GM19351 (cell line): ENCODE measurements around the gene FDPS.
"Not testable (repeated sequence)": the region's sequence is repeated elsewhere in the genome, so short reads cannot be mapped to it uniquely, and the experiment has no call there.

ENCODE experiments used
- ATAC-seq: cut with Tn5 transposase; IDR thresholded peaks from one replicate; pipeline ENCODE4 v1.9.1; 2021; ENCODE audit warnings: mild to moderate bottlenecking, moderate library complexity; ENCODE audit not compliant: unreplicated experiment

The FDPS gene

DNA sequence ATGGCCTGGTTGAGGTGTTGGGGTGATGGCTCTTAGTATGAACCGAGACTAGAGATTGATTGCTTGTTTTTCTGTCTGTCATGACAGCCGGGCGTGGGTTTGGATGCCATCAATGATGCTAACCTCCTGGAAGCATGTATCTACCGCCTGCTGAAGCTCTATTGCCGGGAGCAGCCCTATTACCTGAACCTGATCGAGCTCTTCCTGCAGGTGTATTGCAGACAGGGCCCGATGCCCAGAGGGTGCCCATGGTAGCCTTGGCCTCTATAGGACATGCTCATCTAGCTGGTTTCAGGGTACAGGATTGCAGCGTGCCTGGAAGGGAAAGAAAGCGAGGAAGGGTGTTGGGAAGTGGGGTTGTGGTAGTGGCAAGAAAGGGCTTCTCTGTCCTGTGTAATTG lies 9.4 kb downstream of the FDPS start:
- ATAC-seq, result no peak

DNA sequence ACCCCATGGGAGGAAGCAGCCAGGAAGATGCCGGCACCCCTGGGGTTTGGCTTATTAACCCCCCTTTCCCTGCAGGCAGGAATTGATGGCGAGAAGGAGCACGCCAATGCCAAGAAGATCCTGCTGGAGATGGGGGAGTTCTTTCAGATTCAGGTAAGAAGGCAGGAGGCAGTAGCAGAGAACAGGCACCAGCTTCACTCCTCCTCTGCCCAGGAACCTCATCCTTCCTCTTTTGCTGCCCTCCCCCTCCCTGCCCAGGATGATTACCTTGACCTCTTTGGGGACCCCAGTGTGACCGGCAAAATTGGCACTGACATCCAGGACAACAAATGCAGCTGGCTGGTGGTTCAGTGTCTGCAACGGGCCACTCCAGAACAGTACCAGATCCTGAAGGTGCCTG lies 10.9 kb downstream of the FDPS start:
- ATAC-seq, result no peak

DNA sequence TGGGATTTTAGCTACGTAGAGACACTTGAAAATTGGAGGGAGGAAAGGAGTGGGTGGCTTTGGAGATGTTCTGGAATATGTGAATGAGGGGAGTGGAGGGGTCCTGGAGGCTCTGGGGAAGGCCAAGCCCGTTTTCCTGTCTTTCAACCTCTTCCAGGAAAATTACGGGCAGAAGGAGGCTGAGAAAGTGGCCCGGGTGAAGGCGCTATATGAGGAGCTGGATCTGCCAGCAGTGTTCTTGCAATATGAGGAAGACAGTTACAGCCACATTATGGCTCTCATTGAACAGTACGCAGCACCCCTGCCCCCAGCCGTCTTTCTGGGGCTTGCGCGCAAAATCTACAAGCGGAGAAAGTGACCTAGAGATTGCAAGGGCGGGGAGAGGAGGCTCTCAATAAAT lies 11.6 kb downstream of the FDPS start:
- ATAC-seq, result no peak

DNA sequence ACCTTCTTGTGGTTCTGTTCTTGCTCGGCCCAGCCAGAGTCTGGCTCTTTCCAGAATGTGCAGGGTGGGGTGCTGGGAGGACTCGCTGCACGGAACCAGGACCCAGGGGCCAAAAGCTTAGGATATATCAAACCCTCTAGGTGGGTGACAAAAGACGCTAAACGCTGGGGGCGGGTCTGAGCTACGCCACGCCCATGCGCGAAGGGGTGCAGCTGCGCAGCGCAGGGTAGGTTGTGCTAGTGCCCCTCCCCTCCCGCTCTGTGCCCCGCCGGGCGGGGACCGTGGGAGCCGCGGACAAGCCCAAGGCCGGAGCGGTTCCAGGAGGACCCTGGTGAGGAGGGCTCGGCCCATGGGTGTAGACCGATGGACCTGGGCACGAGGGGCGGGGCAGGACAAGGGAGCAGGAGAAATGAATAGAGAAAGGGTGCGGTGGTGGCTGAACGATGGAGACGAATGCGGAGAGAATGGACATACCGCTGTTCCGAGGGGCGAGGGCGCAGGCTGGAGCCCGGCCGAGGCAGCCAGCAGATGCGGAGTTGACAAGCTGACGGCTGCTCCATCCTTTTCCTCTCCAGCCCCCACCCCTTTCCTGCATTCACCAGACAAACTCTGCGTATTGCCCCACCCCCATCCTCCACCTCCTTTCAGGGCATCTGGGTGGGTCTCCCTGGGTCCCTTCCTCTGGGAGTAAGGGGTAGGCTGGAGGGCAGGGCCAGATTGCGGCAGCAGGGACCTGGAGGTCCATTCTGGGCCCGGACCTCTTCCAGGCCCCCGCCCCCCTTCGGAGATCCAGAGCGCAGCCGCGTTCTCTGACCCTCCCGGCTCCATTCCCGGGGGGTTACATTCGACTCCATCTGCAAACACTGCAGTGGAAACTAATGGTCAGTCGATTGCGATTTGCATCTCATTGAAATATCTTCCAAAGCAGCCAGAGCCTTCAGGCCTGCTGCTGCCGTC lies 12.3 kb downstream of the FDPS start, which contains the start of gene RUSC1:
RUSC1 (plus strand) TSS at position 234 of the 957 bp plus-strand sequence. CDS start 880 bp downstream, outside the sequence.
- no peak for ATAC-seq

DNA sequence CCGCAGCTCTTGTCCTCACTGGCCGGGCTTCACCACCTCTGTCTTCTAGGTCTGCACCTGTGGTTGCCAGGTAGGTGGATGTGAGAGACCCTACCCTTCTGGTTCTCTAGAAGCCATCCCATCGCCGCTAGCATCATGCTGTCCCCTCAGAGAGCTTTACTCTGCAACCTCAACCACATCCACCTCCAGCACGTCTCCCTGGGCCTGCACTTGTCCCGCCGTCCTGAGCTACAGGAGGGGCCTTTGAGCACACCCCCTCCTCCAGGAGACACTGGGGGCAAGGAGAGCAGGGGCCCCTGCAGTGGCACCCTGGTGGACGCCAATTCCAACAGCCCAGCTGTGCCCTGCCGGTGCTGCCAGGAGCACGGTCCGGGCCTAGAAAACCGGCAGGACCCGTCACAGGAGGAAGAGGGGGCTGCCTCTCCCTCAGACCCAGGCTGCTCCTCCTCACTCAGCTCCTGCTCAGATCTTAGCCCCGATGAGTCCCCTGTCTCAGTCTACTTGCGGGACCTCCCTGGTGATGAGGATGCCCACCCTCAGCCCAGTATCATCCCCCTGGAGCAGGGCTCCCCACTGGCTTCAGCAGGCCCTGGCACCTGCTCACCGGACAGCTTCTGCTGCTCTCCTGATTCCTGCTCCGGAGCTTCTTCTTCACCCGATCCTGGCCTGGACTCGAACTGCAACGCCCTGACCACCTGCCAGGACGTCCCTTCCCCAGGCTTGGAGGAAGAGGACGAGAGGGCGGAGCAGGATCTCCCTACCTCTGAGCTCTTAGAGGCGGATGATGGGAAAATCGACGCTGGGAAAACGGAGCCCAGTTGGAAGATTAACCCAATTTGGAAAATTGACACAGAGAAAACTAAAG lies 13.2 kb downstream of the FDPS start:
- no peak for ATAC-seq

DNA sequence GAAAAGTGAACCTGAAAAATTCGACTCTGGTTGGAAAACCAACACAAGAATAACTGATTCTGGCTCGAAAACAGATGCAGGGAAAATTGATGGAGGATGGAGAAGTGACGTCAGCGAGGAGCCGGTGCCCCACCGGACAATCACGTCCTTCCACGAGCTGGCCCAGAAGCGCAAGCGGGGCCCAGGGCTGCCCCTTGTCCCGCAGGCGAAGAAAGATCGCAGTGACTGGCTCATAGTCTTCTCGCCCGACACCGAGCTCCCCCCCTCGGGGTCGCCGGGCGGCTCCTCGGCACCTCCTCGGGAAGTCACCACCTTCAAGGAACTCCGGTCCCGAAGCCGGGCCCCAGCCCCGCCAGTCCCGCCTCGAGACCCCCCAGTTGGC lies 13.9 kb downstream of the FDPS start:
- ATAC-seq, result no peak

DNA sequence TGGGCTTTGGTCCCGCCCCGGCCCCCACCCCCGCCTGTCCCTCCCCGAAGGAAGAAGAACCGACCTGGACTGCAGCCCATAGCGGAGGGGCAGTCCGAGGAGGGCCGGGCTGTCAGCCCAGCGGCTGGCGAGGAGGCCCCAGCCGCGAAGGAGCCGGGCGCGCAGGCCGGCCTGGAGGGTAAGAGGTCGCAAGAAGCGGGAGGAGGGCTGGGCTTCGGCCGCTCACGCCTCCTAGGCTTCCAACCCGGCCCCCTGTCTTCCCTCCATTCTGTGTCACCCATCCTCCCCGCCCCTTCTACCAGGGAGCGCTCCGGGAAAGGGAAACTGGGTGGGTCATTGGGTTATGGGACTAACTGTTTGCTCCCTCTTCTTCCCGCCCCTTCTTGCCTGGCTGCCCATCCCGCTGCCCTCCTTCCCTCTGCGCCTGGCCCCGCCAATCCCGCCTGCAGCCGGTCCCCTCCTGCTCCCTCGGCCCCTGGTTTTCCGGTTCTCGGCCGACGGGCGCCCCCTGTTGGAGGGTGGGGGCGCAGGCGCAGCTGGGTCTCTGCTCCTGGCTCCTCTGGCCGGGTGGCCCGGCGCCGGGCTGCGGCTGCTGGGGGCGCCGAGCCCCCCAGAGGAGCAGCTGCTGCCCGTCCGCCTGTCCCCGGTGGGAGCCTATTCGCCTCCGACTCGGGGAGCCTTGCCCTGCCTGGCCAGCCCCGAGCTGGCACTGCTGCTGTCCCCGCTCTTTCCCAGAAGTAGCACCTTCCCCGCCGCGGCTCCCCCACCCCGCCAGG lies 14.5 kb downstream of the FDPS start:
- ATAC-seq, result peak; percentile 46

DNA sequence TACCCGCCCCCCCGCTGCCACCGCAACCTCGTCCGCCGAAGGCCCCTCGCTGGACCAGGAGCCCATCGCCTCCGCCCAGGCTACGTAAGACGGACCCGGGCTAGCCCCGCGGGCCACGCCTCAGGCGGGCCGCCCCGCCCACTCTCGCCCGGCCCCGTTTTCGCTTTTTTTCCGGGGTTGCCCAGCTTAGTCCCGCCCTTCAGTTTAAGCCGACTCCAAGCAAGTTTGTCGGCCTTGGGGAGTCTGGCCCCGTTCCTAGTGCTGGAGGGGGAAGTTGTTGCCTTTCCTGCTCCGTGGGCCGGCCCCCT lies 15.0 kb downstream of the FDPS start:
- ATAC-seq, result peak; percentile 48

DNA sequence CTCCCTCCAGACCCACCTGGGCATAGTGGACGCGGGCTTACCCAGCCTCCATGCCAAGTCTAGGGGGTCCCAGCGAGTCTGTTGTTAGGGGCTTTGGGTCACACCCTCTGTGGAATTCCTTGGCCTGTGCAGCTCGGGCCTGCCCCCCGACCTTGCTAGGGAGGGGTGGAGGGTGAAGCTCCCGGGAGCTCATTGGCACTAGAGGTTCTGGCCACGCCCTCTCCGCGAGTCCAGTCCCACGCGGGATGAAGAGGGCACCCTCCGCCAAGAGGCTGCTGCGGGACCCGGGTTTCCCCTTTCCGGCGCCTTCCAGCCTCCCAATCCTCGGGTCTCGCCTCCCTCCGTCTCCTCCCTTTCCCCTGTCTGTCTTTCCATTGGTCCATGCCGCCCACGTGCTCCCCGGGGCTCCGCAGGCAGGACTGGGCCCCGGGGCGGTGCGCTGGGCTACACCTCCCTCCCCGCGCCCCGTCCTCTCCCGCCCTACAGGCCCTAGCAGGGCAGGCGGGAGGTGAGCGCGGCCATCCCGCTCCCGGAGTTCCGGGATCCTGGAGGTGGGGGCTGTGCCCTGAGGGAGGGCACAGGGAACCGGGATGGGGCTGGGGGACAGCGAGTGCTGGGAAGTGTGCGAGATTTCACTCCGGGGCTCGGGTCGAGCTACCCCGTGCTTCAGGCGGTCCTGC lies 15.5 kb downstream of the FDPS start:
- peak; percentile 65 for ATAC-seq

DNA sequence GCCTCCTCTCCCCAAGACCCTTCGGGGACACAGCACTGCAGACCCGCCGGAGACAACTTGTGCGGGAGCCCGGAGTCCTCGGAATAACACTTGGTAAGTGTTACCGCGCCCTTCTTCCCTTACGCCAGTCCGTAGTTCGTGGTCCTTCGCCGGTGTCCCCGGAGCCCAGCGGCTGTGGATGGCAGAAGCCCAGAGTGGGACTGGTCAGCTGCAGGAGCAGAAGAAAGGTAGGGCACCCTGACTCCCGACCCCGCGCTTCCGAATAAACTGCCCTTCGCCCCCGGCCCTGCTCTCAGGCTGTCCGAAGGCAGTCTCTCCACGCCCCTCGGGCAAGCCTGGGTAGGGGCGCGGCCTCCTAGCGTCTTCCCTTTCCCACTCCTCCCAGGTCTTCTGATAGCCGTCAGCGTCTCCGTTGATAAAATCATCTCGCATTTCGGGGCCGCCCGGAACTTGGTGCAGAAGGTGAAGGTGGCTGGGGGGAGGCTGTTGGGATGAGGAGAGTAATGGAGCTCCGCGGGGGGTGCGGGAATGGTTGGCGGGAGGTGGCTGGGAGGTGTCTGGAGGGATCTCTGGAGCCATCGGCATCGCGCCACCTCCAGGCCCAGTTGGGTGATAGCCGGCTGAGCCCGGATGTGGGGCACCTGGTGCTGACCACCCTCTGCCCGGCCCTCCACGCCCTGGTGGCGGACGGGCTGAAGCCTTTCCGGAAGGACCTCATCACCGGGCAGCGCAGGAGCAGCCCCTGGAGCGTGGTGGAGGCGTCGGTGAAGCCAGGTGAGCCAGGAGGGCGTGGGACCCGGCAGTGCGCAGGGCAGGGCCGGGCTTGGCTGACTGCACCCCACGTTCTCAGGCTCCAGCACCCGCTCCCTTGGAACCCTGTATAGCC lies 16.3 kb downstream of the FDPS start:
- ATAC-seq, result no peak

DNA sequence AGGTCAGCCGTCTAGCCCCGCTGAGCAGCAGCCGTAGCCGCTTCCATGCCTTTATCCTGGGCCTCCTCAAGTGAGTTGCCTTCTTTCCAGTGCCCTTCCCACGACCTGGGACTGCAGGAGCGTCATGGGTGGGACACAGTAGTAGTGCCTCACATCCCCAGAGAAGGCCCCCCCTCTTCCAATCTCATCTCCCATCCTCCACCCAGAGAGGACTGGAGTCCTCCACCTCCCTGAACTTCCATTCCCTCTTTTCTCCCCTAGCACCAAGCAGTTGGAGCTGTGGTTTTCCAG lies 16.9 kb downstream of the FDPS start:
- no peak for ATAC-seq

DNA sequence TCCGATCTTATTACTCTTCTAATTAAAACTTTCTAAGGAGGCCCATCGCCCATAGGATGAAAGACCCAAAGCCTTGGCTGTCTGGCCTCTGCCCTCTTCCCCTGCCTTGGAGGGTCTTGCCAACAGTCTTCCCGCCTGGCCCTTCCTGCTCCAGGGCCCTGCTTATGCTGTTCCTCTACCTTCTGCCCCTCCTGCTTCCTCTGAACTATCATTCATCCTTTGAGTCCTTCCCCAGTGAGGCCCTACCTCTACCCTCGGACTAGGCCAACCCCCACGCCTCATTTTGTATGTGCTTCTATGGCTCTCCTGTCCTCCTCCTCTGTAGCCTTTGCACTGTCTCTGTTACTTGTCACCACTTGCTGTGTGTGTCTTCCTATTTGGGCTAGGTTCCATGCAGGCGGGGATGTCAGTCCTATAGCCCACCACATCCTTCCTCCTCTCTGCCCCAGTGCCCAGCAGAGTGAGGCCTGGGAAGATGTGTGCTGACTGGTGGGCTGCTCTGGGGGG lies 17.4 kb downstream of the FDPS start:
- ATAC-seq, result no peak

DNA sequence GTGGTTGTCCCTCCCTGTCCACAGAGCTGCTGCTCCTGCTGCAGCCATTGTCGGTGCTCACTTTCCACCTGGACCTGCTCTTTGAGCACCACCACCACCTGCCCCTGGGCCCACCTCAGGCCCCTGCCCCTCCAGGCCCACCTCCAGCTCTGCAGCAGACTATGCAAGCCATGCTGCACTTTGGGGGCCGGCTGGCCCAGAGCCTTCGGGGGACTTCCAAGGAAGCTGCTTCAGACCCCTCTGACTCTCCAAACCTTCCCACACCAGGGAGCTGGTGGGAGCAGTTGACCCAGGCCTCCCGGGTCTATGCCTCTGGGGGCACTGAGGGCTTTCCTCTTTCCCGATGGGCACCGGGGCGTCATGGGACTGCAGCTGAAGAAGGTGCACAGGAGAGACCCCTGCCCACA lies 18.0 kb downstream of the FDPS start:
- no peak for ATAC-seq

DNA sequence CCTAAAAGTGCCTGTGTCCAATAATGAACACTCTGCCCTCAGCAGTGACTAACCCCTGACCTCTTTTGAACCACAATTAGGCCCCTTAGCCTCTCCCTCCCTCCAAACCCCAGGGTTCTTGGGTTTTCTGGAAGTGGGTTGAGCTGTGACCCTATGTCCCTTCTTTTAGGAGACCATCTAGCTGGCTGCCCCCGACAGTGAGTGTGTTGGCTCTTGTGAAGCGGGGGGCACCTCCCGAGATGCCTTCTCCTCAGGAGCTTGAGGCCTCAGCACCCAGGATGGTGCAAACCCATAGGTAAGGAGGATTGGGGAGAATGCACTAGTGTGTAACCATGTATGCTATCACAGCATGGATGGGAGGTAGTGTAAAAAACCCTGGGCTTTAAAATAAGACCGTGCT lies 19.3 kb downstream of the FDPS start:
- no peak for ATAC-seq

DNA sequence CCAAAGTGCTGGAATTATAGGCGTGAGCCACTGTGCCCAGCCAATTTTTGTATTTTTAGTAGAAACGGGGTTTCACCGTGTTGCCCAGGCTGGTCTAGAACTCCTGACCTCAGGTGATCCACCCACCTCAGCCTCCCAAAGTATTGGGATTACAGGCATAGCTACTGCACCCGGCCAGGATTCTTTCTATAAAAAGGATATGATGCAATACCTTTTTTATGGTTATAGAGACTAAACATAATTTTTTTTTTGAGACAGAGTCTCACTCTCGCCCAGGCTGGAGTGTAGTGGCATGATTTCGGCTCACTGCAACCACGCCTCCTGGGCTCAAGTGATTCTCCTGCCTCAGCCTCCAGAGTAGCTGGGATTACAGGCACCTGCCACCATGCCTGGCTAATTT lies 20.2 kb downstream of the FDPS start:
- ATAC-seq, result not testable (repeated sequence)

DNA sequence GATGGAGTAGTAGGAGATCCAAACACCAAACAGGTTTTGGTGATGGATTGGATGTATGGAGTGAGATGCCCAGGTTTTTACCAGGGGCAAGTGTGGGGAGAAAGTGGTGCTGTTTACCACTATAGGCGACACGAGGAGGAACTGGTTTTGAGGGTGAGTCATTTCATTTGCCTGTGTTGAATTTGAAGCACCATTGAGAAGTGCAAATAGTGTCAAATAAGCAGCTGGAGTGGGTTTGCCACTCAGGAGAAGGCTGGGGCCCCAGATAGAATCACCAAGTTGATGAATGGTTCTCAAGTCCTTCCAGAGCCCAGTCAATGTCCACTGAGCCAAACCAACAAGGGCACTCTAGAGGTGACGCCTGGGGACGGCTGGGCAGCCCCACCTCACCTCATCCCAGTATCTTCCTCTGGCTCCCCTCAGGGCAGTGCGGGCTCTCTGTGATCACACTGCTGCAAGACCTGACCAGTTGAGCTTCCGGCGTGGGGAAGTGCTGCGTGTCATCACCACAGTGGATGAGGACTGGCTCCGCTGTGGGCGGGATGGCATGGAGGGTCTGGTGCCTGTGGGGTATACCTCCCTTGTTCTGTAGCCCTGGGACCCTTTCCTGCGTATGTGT lies 21.4 kb downstream of the FDPS start:
- ATAC-seq, result no peak

DNA sequence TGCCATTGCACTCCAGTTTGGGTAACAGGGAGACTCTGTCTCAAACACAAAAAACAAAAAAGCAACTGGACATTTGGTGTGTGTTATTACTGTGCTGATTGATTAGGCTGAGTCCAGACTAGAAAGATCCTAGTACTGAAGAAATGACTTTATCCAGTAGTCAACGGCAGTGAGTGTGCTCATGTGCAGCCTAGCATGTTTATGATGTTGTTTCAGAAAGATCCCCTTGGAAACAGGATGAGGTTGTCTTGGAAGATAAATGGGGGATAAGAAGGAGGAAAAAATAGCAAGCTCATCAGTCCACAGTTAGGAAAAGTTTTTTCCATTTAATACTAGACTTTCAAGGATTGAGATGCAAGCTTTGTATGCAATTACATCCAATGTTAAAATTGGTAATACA lies 26.3 kb downstream of the FDPS start:
- no peak for ATAC-seq

DNA sequence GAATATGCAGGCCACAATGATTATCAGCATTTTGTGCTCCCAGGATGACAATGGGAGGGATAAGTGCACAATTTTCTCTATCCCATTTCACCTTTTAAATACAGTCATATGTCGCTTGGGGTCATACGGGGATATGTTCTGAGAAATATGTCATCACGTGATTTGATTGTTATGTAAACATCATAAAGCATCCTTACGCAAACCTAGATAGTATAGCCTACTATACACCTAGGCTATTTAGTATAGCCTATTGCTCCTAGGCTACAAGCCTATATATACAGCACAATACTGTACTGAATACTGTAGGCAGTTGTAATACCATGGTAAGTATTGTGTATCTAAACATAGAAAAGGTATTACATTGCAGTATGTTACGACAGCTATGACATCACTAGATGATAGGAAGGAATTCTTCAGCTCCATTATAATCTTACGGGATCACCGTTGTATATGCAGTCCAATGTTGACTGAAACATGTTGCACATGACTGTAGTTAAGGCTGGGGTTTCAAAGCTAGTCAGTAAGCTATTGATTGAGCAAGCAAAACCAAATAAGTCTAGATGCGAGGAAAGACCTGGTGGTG lies 30.9 kb downstream of the FDPS start:
- ATAC-seq, result no peak

DNA sequence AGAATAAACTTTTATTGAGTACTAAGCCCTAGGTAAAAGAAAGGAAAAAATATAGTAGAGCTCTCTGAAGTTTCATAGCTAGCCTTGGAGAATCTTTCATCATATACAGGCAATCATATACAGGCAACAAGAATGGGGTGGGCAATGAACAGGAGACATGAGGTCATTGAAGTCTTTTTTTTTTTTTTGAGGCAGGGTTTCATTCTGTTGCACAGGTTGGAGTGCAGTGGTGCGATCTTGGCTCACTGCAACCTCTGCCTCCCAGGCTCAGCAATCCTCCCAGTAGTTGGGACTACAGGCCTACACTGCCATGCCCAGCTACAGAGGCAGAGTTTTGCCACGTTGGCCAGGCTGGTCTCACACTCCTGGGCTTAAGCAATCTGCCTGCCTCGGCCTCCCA lies 34.2 kb downstream of the FDPS start:
- no peak for ATAC-seq
